NK-92 (cell line): ENCODE measurements around the gene PRTN3.

Experiments
- DNase-seq: peaks from one replicate; lab custom pipeline; 2025; ENCODE audit not compliant: unreplicated experiment; lab: John Stamatoyannopoulos, UW

Gene PRTN3

DNA sequence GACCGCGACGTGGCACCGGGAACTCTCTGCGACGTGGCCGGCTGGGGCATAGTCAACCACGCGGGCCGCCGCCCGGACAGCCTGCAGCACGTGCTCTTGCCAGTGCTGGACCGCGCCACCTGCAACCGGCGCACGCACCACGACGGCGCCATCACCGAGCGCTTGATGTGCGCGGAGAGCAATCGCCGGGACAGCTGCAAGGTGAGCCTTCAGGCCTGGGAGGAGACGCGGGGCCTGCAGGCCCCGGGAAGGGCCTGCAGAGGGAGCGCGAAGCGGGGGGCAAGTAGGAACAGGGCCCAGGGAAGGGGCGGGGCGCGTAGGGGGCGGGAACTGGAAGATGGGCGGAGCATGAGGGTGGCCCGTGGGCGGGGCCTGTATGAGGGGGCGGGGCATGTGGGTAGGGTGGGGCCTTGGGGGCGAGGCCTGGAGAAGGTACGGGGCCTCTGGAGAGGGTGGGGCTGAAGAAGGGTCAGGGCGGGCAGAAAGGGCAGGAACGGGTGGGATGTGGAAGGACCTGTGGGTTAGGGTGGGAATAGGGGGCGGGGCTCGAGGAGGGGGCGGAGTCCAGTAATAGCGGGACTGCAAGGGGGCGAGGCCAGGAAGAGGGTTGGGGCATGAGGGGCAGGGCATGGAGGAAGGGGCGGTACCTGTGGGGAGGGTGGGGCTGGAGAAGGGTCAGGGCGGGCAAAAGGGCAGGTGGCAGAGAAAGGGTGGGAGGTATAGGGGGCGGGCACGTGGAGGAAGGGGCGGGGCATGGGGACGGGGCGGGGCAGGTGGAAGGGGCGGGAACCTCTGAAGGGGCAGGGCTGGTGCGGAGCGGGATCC lies 21.2 kb downstream of the PRTN3 start:
- DNase-seq = no peak

GRCh38 chr19:862581-863314 lies 21.9 kb downstream of the PRTN3 start:
- no peak for DNase-seq

- no peak for DNase-seq
Measured at GRCh38 chr19:863315-863620, 22.5 kb downstream of the PRTN3 start.

DNA sequence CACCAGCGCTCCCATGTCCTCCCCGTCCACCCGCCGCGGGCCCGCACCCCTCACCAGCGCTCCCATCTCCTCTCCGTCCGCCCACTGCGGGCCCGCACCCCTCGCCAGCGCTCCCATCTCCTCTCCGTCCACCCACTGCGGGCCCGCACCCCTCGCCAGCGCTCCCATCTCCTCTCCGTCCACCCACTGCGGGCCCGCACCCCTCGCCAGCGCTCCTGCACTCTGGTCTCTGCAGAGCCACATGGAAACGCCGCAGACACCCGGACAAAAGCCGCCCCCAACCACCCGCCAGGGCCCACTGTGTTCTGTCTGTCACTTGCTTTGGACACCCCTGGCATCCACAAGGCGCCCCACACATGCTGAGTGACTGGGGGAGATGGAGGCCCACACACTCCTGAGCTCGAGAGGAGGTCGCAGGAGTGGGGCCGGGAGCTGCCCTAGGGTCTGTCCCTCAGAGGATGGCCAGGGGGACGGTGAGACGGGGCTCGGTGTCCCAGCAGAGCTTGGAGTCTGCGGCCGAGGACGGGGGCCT lies 26.0 kb downstream of the PRTN3 start:
- no peak for DNase-seq

DNA sequence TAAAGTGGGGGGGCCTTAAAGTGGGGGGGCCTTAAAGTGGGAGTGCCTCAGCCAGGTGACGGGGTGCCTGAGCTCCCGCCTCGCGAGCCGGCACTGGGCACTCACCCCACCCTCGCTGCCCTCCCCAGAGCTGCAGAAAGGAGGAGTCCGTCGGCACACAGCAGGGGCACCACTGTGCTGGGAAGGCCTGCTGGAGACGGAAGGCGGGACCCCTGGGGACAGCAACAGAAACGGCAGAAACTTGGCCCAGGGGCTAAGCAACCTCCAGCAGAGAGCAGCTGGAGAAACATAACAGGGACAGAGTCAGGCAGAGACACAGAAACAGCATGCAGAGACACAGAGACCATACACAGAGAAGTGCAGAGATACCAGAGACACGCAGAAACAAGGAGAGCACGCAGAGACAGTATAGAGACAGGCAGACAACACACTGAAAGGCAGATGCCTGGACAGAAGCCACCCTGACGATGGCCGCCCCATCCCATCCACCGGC lies 26.5 kb downstream of the PRTN3 start:
- DNase-seq = no peak

DNA sequence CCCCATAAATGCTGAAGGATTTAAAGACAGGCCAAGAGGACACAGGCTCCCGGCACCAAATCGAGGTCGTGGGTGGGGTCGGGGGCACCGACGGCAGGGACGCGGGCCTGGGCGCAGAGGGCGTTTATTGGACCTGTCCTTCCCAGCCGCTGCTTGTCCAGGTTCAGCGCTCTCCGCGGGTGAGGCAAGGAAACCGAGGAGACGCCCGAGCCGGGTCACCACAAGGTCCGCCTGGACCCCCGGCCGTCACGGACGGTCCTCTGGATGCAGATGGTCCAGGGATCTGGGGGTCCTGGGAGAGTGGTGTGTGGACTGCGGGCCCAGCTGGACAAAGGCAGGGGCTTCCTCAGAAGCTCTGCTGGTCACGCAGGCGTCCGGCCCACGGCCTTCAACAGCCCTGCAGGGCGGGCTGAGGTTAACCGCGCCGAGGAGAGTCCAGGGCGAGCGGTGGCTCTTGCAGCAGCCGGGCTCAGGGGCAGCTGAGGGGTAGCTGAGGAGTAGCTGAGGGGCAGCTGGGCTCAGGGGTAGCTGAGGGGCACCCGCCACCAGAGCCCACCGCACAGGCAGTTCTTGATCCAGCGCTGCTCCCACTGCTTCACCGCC lies 27.2 kb downstream of the PRTN3 start:
- DNase-seq = no peak

DNA sequence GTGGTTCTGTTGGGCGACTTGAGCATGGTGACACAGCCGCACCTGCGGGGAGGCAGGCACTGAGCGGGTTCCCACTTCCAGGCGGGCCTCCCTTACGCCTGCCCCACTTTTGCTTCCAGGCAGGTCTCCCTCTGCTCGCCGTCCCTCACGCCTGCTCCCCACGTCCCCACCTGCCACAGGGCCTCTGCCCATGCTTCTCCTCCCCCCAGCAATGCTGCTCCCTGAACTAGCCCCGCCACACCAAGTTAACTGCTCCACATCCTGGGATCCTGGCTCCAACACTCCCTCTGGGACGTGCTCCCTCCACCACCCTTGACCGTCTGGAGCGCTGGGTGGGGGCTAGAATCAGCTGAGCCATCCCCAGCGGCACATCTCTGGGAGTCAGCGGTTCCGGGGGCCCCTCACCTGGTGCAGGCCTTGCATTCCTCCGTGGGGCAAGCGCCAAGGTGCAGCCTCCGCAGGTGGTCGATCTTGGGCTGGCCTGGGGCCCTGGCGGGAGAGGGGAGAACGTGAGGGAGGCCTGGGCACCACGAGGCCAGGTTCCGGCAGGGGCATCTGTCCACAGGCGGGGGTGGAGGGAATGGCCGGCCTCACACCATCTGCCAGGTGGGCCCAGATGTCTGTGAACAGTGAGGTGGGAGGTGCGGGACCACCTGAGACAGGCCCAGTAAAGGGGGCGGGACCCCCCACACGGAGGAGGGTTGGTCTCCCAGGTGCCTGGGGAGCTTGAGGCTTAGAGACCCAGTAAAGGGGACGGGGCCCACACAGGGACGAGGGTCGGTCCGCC lies 27.9 kb downstream of the PRTN3 start:
- DNase-seq = no peak

- DNase-seq = no peak
Measured at GRCh38 chr19:869245-870177, 28.7 kb downstream of the PRTN3 start.

DNA sequence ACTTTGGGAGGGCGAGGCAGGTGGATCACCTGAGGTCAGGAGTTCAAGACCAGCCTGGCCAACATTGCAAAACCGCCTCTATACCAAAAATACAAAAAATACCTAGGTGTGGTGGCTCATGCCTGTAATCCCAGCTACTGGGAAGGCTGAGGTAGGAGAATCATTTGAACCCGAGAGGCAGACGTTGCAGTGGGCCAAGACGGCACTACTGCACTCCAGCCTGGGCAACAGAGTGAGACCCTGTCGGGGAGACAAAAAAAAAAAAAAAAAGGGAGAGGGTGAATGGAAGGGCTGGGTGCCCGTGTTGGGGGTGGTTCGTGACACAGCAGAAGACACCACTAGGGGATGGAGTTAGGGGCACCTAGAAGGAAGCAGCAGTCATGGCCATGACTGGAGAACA lies 29.5 kb downstream of the PRTN3 start:
- DNase-seq = no peak

DNA sequence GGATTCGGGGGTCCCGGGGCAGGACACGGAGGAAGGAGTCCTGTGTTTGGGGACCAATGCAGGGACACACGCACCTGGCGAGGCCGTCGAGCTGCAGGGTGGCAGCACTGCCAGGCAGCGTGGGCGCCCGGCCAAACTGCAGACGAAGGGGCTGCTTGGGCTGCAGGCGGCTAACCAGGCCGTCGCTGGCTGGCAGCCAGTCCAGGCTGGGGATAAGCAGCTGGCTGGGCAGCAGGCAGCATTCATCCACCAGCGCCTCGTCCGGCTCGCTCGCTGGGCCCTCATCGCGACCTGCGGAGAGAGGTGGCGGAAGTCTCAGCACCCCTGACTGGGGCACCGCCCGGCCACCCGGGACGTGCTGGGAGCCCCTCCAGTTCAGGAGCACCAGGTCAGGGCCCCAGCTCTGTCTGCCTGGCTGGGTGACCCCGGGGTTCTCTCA lies 30.2 kb downstream of the PRTN3 start:
- DNase-seq = no peak

DNA sequence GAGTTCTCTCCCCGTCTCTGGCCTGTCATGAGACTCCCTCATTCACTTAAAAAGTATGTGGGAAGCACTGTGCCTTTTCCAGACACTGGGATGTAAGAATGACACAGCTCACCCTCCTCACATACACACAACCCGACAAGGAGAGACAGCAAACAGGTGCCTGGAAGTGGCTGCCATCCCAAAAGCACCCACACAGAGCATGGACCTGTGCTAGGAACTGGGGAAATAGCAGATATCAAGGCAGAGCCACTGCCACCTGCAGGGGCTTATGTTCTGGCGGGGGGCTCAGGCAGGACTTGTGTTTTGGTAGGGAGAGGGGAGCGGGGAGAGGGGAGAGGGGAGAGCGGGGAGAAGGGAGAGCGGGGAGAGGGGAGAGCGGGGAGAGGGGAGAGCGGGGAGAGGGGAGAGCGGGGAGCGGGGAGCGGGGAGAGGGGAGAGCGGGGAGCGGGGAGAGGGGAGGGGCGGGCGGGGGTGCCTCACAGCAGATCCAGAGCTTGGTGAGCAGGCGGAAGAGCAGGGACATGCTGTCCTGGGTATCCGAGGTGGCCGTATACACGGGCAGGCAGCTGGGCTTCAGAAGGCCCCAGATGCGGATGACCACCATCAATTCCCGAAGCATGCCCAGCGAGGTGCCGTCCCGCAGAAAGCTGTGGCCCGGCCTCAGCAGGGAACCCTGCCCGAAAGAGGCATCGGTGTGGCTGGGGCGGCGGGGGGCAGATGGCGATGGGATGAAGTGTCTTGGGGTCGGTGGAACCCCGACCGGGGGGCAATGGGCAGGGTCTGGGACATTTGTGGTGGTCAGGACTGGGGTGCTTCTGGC lies 30.9 kb downstream of the PRTN3 start:
- no peak for DNase-seq

GRCh38 chr19:872266-872951 lies 31.6 kb downstream of the PRTN3 start:
- no peak for DNase-seq

DNA sequence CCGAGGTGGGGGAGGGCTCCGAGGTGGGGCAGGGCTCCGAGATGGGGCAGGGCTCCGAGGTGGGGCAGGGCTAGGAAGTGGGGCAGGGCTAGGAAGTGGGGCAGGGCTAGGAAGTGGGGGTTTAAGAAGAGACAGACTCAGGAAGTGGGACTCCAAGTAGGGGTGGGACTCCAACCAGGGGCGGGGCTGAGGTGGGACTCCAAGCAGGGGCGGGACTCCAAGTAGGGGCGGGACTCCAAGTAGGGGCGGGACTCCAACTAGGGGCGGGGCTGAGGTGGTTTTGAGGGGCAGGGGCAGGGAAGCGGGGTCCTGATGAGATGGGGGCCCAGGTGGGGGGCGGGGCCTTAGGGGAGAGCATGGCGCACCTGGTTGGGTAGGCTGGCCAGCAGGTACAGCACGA lies 32.3 kb downstream of the PRTN3 start:
- DNase-seq = no peak

DNA sequence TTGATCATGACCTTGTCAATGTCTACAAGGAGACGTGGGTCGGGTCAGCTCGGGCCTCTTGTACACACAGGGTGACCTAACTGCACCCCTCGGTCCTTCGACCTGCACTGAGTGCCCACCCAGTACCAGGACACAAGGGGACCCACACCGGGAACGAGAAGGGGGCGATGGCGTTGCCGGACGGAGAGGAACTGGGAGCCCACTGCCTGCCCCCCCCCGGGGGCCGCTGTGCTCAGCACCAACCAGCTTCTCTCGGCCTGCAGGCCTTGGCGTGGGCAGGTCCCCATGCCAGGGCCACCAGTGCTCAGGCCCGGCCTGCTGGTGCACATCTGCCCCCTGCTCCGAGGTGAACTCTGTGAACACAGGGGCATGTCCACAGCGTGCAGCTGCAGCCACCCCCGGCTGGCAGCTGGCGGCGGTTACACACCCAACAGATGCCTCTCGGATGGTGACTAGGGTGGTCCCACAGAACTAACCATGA lies 32.8 kb downstream of the PRTN3 start:
- no peak for DNase-seq

DNA sequence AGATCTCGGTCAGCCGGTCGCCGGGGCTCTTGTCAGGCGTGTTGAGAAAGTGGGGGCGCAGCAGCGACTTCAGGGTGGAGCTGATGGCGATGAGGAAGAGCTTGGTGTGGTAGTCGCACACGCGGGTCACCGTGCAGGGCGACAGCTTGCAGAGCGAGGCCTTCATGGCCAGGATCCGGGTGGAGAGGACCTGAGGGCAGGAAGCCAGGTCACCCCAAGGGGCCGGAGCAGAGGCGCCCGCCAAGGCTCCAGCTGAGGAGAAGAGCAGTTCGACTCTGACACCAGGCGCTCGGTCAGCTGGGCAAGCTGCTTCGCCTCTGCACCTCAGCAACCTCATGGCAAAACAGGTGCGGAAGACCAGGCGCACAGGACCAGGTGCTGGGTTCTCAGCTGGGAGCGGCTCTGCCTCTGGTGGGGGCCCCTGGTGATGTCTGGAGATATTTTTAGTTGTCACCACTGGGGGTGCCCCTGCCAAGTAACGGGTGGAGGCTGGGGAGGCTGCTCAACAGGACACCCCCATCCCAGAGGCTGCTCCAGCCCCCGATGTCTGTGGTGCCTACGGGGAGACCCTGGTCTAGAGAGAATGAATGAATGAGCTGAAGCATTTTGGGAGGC lies 34.6 kb downstream of the PRTN3 start:
- no peak for DNase-seq

GRCh38 chr19:876089-876488 lies 35.3 kb downstream of the PRTN3 start:
- no peak for DNase-seq

DNA sequence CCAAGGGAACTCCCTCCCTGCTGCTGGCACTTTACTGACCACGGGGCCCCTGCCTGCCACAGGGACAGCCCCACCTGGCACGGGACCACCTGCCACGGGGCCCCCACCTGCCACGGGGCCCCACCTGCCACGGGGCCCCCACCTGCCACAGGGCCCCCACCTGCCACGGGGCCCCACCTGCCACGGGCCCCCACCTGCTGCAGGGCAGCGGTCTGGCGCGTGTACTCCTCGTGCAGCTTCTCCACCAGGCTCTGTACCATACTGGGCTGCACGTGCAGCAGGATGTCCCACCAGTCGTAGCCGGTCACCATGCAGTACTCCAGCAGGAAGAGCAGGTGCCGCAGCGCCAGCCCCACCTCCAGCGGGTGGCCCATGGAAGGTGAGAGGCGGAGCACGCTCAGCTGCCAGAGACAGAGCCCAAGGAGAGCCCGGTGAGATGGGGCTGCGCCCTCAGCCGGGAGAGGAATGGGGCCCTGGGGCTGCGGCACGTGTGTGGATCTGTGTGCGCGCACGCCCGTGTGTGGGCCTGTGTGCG lies 36.0 kb downstream of the PRTN3 start:
- DNase-seq = no peak
